Skin of body (tissue), 2 donors: ENCODE data around the gene MACF1. TPM values are rescaled to one million over a fixed set of nuclear protein-coding genes. Genes with fewer than 3 reads are reported as not detected.

ENCODE experiments used
- DNase-seq: peaks from one replicate; lab custom pipeline; 2025; lab: John Stamatoyannopoulos, UW
- total RNA-seq: library from RNA; depleted of rRNA; stranded (reverse); fragments of >200 nt; gene quantifications from one replicate; pipeline ENCODE4 v1.2.3, GENCODE V29; 2014

The MACF1 gene
- total RNA-seq, 1 donor from 2014 or later: 402 TPM

DNA sequence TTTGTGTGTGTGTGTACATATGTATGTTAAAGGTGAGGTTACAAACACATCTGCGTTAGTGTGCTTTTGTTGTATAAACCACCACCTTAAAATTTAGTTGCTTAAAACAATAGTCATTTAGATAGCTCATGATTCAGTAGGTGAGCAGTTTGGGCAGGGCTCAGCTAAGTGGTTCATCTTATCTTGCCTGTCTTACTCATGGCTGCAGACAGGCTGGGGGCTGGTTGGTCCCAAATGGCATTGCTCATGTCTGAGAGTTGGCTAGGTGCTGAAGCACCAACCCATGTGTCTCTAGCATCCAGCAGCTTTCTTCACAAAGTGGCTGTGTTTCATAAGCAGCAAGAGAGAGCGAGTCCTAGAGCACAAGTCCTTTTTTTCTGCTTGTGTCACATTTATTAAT lies 91.4 kb downstream of the MACF1 start:
- no peak for DNase-seq

DNA sequence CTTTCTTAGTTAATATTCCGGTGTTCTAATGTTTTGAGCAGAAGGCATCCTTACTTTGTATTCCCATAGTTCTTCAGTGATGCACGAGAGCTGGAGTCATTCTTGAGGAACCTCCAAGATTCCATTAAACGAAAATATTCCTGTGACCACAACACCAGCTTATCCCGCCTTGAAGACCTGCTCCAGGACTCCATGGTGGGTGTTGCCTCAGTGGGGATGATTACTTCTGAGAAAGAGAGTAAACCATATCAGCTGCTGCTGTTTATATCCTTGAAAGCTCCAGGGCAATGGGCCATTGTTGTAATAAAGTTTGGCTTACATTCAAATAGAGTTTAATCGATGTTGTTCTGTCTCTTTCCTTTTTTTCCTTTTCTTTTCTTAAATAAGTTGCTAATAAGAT lies 93.1 kb downstream of the MACF1 start:
- no peak for DNase-seq

DNA sequence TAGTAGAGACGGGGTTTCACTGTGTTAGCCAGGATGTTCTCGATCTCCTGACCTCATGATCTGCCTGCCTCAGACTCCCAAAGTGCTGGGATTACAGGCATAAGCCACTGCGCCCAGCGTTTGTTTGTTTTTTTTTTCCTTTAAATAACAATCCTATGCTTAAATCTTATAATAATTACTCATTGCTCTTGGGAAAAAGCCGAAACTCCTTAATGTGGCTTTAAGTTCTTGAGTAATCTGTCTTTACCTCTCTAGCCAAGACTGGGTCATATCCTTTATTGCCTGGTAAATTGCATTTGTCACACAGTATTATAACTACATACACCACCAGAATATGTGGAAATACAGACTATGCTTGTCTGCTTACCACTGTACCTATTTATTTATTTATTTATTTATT lies 97.1 kb downstream of the MACF1 start:
- DNase-seq: no peak

DNA sequence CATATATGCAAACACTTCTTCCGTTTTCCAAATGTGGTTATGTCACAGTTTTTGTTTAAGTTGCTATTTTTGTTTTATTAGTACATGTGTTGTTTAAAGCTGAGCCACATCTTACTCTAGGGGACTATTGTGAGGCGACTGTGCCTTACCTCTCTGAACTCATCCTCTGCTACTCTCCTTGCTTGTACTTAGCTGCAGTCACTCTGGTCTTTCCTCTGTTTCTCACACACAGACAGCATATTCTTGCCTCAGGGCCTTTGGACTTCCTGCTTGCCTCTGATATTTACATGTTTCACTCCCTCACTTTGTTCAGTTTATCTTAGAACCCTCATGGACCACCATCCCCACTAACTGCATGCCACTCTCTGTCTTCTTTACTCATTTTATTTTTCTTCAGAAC lies 101.1 kb downstream of the MACF1 start:
- no peak for DNase-seq

DNA sequence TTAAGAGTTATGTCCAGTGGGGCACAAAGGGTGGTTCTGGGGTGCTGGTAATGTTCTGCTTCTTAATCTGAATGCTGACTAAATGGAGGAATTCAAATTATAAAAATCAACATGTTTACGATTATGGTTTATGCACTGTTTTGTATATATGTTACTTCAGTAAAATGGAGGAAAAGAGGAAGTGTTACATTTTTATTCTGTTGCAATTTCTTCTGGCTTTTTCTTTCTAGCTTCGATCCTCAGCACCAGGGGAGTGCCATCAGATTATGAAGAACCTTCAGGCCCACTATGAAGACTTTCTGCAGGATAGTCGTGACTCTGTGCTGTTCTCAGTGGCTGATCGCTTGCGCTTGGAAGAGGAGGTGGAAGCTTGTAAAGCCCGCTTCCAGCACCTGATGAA lies 105.5 kb downstream of the MACF1 start:
- DNase-seq: no peak

DNA sequence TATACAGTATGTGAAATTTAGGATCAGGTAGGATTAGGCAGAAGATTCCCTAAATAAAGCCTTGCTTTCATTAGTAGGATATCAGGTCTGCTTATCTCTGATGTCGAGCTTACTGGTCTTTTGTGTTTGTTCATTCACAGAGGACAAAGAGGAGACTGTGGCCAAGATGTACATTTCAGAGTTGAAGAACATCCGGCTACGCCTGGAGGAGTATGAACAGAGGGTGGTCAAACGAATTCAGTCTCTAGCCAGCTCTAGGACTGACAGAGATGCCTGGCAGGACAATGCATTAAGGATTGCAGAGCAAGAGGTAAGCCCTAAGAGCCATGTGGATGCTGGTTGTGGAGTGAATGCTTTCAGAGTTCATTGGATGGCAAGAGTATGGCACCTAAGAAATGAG lies 106.2 kb downstream of the MACF1 start:
- no peak for DNase-seq

DNA sequence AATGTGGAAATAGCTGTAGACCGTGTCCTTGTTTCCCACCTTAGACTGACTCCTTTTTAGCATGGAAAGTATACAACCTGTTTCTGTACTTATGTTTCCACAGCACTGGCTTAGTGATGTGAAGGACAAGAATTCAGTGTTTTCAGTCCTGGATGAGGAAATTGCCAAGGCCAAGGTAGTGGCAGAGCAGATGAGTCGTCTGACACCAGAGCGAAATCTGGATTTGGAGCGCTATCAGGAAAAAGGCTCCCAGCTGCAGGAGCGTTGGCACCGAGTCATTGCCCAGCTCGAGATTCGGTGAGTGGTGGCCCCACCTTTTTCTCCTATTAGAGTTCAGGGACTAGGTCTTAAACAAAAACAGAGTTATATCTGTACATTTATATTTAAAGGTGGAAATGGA lies 112.6 kb downstream of the MACF1 start:
- no peak for DNase-seq

DNA sequence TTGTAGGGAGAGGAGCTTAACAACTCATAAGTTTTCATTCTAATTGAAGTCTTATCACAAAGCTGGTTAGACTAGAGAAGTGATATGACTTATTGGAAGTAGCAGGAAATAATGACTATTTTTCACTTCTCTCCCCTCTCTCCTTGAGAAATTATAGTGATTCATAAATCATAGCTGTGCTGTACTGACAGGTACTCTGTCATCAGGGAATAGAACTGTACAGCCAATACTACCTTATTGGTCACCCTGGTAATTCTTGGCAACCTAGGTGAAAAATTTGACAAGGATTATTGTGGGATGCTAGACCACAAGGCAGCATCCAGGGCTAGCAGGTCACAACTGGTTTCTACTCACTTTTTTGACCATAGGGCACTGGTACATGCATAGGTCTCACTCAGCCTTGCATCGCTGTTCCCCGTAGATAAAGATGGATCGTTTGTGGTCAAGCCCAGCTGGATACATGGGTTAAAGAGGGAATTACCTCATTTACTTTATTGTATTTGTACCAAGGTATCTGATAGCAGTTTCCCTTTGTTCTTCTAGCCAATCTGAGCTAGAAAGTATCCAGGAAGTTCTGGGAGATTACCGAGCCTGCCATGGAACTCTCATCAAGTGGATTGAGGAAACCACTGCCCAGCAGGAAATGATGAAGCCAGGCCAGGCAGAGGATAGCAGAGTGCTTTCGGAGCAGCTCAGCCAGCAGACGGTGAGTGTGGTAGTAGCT lies 113.6 kb downstream of the MACF1 start:
- DNase-seq: peak; percentile 3

DNA sequence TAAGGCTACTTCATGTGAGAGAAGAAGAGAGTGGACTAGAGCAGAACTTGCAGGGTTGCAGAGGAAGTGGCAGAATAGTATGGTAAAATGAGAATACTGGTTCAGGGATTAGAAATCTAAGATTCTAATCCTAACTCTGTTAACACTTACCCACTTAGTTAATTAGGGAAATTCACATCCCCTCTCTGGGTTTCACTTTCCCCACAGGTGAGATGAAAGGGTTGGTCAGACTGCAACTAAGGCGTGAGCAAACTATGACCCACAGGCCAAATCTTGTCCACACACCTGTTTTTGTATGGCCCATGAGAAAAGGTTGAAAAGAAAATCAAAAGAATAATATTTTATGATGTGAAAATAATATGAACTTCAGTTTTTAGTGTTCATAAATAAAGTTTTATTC lies 117.5 kb downstream of the MACF1 start:
- no peak for DNase-seq

DNA sequence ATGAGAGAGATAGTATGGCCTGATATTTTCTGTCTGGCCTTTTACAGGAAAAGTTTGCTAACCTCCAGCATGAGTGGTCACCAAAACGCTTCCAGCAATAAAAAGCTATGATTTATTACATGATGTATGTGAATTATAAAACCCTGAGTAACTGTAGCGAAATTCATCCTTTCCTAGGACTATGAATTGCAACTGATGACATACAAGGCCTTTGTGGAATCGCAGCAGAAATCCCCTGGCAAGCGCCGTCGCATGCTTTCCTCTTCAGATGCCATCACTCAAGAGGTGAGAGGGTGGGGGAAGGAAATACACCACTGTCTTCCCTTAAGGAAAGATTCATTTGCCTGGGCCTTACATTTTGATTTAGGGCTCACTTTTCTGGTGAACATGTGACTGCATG lies 117.9 kb downstream of the MACF1 start:
- DNase-seq: no peak

DNA sequence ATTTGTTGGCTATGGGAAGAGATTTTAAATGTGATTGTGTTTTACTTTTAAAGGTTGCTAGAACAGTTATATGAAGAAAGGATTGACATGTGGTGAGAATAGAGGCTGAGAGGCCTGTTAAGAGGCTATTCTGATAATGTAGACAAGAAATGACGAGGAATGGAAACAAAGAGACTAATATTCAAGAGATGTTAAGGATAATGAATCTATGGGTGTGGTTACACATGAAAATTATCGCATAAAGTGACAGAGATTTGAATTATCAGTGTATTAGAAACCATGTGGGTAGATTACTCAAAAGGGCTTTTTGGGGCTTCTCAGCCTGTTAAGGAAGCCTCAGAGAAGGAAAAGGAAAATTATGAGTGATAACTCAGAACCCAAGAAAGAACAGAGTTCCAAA lies 120.4 kb downstream of the MACF1 start:
- DNase-seq: no peak

DNA sequence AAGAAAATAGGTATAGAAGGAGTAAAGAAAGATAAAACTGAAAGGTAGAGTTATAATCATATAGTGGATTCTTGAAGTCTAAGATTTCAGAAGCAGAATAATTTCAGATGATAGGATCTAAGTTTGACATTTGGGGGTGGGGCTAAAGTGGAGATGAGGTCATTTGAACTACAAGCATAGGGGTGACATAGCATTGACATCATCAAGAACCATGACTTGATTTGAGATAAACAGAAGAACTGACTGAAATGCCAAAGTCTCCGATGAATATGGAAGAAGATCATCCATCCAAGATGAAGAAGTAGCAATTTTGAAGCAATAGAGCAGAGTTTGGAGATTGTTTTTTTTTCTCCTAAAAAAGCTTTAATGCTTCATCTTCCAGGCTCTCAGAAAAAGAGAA lies 122.3 kb downstream of the MACF1 start:
- no peak for DNase-seq

DNA sequence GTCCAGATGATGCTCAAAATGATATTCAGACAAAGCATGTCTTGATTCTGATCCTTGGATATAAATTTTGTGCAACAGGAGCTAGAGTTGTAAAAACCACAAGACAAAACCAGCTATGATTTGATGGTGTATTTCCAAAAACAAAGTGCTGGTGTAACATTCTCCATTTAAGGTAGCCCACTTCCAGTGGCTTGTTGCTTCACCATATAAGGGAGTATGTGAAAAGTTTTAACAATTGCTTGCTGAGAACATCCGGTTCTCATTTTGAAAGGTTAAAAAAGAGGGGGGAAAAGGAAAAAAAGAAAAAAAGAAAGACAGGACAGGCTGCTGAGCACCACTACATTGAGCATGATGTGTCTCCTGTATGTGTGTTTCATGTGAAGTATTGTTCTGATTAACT lies 123.6 kb downstream of the MACF1 start:
- no peak for DNase-seq

DNA sequence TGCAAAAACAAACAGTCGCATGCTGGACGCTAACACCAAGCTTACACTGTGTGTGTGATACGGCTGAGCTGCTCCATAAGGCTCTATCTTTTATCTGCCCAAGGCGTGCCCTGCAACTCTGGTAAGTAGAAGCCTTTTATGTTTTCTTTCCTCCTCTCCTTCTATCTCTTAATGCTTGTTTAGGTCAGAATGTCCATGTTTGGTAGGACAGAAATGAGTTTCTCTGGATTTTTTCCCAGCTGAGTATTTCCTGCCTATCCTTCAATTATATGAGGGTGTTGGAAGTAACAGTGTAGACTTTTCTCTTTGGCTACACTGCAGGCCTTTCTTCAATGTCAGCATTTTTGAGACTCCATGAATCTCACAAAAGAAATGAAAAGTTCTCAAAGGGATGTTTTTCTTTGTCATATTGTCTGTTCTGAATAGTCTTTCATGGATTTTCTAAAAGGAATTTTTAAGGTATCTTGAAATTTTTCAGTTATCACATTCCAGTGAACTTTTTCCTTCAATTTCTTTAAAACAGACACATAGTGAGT lies 124.2 kb downstream of the MACF1 start:
- DNase-seq: no peak

DNA sequence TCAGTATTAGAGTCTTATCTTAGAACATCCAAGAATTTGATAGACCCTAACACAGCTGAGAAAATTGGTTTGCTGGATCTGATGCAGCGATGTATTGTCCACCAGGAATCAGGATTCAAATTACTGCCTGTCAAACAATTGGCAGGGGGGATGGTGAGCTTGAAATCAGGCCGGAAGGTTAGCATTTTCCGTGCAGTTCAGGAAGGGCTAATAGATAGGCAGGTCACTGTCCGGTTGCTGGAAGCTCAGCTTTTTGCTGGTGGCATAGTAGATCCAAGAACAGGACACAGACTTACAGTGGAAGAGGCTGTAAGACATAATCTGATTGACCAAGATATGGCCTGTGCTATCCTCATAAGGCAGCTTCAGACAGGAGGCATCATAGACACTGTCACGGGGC lies 127.2 kb downstream of the MACF1 start:
- no peak for DNase-seq

DNA sequence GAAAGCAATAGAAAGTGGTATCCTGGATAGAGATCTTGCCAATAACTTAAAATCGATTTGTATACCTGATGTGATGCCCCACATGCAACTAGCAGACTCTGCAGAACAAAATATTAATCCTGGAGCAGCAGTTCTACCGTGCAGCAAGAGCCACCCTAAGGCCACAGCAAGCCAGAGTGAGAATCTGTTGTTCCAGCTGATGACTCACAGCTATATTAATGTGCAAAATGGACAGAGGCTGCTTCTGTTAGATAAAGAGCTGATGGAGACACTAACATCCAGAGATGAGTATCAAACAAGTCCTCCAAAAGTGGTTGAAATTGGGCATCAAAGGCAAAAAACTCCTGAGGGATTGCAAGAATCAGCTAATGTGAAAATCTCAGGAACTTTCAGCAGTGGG lies 127.8 kb downstream of the MACF1 start:
- no peak for DNase-seq

DNA sequence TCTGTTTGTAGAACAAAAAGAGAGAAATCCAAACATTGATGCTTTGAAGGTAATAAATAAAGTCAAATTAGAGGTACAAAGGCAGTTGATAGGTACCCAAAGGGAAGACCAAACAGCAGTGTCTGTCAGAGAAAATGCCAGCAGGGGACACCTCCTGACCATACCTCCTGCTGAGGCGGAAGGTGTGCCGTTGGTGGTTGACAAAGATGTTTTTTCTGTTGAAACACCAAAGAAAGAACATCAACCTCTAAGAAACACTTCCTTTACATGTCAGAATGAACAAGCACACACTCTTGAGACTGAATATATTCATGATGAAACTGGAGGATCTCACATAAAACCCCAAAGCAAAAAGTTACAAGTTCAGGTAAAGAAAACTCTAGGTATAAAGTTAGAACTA lies 128.3 kb downstream of the MACF1 start:
- no peak for DNase-seq

DNA sequence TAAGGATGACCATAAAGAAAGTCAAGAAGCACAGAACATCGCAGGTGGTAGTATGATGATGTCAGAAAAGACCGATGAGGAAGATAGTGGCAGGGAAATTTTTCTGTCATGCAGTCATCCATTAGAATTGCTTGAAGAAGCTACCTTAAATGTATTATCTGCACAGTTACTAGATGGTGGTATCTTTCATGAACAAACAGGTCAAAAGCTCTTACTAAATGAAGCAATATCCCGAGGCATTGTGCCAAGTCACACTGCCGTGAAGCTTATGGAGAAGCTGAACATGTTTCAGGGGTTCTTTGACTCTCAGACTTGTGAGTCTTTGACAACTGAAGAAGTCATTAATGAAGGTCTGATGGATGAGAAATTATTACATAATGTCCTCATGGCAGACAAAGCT lies 128.8 kb downstream of the MACF1 start:
- no peak for DNase-seq

DNA sequence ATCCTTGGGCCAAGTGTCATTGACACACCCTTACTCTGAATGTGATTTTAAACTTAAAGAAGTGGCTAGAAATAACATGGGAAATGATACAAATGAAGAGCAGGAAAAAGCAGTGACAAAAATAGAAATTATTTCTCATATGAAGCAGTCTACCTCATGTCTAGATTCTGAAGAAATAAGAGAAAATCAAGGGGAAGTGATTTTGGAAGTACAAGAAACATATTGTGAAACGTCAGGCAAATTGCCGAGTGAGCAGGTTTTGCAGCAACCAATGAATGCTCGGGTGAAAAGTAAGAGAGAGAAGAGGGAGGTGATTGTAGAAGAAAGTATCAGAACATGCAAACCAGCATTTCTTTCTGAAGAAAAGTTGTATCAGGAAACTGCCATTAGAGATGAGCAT lies 130.7 kb downstream of the MACF1 start:
- DNase-seq: no peak

DNA sequence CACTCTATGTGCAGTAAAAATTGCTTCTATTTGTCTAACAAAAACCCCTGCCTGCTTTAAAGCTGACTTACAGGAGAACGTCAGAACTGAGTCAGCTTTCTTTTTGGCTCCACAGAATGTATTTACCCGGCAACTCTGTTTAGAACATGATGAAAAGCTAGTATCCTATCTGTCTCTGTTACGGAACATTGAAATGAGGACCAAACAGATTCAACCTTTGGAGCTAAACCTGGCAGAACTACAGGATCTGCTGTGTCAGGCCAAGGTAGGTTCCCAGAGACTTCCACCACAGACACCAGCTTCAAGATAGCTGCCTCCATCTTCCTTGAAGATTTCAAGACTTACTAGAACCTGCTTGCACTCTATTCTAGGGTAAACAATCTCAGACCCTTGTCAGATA lies 132.6 kb downstream of the MACF1 start:
- DNase-seq: no peak

DNA sequence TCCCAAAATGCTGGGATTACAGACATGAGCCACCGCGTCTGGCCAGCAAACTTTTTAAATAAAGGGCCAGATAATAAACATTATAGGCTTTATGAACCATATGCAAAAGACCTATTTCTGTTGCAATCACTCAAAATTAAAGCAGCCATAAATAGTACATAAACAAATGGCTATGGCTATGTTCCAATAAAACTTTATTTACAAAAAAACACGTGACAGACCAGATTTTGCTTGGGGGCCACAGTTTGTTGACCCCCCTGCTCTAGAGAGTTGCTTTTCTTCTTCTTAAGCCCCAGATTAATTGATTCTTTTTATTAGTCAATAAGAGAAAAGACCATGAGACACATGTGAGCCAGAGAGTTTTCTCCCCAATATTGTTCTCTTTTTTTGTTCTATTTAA lies 138.3 kb downstream of the MACF1 start:
- no peak for DNase-seq

DNA sequence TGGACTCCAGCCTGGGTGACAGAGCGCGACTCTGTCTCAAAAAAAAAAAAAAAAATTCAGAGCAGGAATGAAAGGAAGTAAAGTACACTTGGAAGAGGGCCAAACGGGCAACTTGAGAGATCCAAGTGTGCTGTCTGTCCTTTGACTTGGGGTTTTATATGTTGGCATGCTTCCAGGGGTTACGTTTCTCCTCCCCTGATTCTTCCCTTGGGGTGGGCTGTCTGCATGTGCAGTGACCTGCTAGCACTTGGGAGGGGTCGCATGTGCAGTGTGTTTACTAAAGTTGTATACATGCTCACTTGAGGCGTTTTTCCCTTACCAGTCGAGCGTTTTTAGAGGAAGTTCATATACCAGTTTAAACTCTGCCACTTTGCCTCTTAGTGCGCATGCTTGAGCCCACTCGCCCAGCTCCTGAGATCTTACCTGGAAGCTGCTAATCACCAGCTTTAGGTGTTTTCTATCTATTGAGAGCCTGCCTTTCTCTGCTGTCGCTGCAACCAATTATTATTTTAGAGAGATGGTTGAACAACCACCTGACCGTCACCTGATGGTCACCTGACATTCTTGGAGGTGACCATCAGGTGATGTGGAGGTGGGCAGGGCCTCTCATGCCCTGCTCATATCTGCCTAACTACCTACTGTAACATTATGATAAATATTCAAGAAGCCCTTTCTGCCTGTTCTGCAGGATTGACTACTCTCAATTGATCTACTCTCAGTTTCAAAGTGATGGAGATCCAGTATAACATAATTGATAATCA lies 140.1 kb downstream of the MACF1 start:
- DNase-seq: no peak

DNA sequence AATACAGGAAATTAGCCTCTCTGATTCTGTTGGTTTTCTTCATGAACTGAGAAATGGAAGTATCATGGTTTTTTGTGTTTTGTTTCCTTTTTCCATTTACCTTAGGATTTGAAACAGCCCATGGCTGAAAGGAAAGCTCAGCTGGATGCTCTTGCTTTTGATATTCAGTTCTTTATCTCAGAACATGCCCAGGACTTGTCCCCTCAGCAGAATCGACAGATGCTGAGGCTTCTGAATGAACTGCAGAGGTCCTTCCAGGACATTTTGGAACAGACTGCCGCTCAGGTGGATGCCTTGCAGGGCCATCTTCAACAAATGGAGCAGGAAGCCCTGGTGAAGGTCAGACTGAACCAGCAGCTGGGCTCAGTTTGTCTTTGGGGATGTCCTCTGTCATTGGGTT lies 142.4 kb downstream of the MACF1 start:
- no peak for DNase-seq
